Measurements from ENCODE around the gene PDZD7.
A peak's percentile ranks its signal among the peaks of the same experiment; 100 is the strongest.

The PDZD7 gene

GRCh38 chr10:101060951-101061623, 30.2 kb upstream of the PDZD7 start:
- H3K4me3 ChIP-seq (ENCODE audit: low read depth, low read length) = peak overlapping the region; percentile 84
- no peak for TF ChIP-seq CTCF (IDR thresholded peaks at IDR 0.05; ENCODE audit: borderline replicate concordance, insufficient read depth, low read depth, low read length)

- TF ChIP-seq CTCF (IDR thresholded peaks at IDR 0.05; ENCODE audit: borderline replicate concordance, insufficient read depth, low read depth, low read length) = peak; percentile 79
- peak overlapping the region; percentile 84 for H3K4me3 ChIP-seq (ENCODE audit: low read depth, low read length)
Measured at GRCh38 chr10:101060036-101060950, 29.4 kb upstream of the PDZD7 start.

- TF ChIP-seq CTCF (IDR thresholded peaks at IDR 0.05; ENCODE audit: borderline replicate concordance, insufficient read depth, low read depth, low read length) = no peak
Measured at GRCh38 chr10:101056365-101057151, 25.6 kb upstream of the PDZD7 start.

GRCh38 chr10:101055411-101055810, 24.5 kb upstream of the PDZD7 start:
- H3K4me3 ChIP-seq (ENCODE audit: low read depth, low read length) = no peak overlapping the region
- TF ChIP-seq CTCF (IDR thresholded peaks at IDR 0.05; ENCODE audit: borderline replicate concordance, insufficient read depth, low read depth, low read length) = peak; percentile 44; the same call in 1 of the 2 replicates

More at GRCh38 chr10:101056365-101057151, 25.6 kb upstream of the PDZD7 start:
- no peak overlapping the region for H3K4me3 ChIP-seq (ENCODE audit: low read depth, low read length)

GRCh38 chr10:101054876-101055275, 23.9 kb upstream of the PDZD7 start:
- H3K4me3 ChIP-seq (ENCODE audit: low read depth, low read length) = no peak overlapping the region
- TF ChIP-seq CTCF (IDR thresholded peaks at IDR 0.05; ENCODE audit: borderline replicate concordance, insufficient read depth, low read depth, low read length) = no peak

- no peak for TF ChIP-seq CTCF (IDR thresholded peaks at IDR 0.05; ENCODE audit: borderline replicate concordance, insufficient read depth, low read depth, low read length)
- H3K4me3 ChIP-seq (ENCODE audit: low read depth, low read length) = no peak overlapping the region
Measured at GRCh38 chr10:101054351-101054750, 23.4 kb upstream of the PDZD7 start.
